ENCODE measurements around the gene SARS2.

DNA sequence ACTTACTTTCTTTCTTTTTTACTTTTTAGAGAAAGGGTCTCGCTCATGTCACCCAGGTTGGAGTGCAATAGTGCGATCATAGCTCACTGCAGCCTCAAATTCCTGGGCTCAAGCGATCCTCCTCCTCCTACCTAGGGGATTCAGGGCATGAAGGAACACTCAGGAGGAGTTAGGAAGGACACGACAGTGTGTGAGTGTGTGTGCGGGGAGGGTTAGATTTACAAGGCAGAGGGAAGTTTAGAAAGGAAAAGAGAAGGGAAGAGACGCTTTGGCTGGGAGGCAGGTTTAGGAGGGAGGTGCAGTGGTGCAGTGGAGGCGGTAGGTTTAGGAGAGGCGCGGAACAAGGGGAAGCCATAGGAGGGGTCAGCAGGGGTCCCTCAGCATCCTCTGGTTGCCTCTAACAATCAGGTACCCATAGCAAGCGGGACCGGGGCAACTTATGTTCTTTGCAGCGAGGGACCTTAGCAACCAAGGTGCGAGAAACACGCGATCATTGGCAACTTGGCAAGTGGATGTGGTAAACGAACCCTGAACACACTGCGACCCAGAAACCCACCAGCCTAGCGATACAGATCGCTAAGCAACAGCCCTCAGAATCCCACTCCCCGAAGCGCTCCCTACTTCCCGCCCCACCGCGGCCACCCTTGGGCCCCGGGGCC lies 31.6 kb downstream of the SARS2 start:
- TF ChIP-seq POLR2A (IDR thresholded peaks at IDR 0.05; ENCODE audit: low read depth, low read length) (no peak), POLR2AphosphoS5 (IDR thresholded peaks at IDR 0.05; ENCODE audit: low read depth, low read length) (no peak)
